22Rv1 (cell line): ENCODE measurements around the gene APOLD1.

Source experiments
- H3K27ac ChIP-seq: fragments of 450-650 bp; 2 replicates; pipeline ENCODE4 v1.5.1; 2017
- CTCF ChIP-seq: fragments of 450-650 bp; IDR thresholded peaks from 2 replicates; pipeline ENCODE4 v1.5.1; 2017; ENCODE audit warnings: mild to moderate bottlenecking
- ZFX ChIP-seq: fragments of 450-650 bp; IDR thresholded peaks from 2 replicates; pipeline ENCODE4 v1.6.1; 2017; ENCODE audit warnings: antibody characterized with exemption, borderline replicate concordance

APOLD1 gene

GRCh38 chr12:12786706-12787601 is 1.5 kb downstream of the APOLD1 start:
- H3K27ac ChIP-seq: peak overlapping the region; percentile 55
- TF ChIP-seq CTCF: no peak; the same call in 1 of the 2 replicates
- no peak for TF ChIP-seq ZFX

GRCh38 chr12:12788131-12788530 is 2.7 kb downstream of the APOLD1 start:
- no peak for TF ChIP-seq ZFX
- no peak for TF ChIP-seq CTCF
- no peak overlapping the region; the same call in 1 of the 2 replicates for H3K27ac ChIP-seq

- no peak overlapping the region; the same call in 1 of the 2 replicates for H3K27ac ChIP-seq
Measured at GRCh38 chr12:12788675-12789368, 3.4 kb downstream of the APOLD1 start.

GRCh38 chr12:12790956-12791355 is 5.5 kb downstream of the APOLD1 start:
- H3K27ac ChIP-seq: no peak overlapping the region
- no peak for TF ChIP-seq CTCF
- no peak for TF ChIP-seq ZFX

More at GRCh38 chr12:12788675-12789368, 3.4 kb downstream of the APOLD1 start:
- TF ChIP-seq ZFX: no peak
- peak; percentile 98 for TF ChIP-seq CTCF

GRCh38 chr12:12791756-12792369 is 6.4 kb downstream of the APOLD1 start:
- H3K27ac ChIP-seq: no peak overlapping the region
- TF ChIP-seq CTCF: no peak
- no peak for TF ChIP-seq ZFX

- TF ChIP-seq CTCF (no peak), ZFX (no peak)
- no peak overlapping the region for H3K27ac ChIP-seq
Measured at GRCh38 chr12:12792421-12792820, 7.0 kb downstream of the APOLD1 start.
